ENCODE results near the gene CUL4A. TPM values are rescaled to one million over a fixed set of nuclear protein-coding genes. Genes with fewer than 3 reads are reported as not detected.

Gene CUL4A
- total and polyA plus RNA-seq, 9 of the 15 experiments (the other 6 are each of a cell fraction or from before 2014, with no cell fraction given): 21.1 to 92.0 (median 63.2) TPM

DNA sequence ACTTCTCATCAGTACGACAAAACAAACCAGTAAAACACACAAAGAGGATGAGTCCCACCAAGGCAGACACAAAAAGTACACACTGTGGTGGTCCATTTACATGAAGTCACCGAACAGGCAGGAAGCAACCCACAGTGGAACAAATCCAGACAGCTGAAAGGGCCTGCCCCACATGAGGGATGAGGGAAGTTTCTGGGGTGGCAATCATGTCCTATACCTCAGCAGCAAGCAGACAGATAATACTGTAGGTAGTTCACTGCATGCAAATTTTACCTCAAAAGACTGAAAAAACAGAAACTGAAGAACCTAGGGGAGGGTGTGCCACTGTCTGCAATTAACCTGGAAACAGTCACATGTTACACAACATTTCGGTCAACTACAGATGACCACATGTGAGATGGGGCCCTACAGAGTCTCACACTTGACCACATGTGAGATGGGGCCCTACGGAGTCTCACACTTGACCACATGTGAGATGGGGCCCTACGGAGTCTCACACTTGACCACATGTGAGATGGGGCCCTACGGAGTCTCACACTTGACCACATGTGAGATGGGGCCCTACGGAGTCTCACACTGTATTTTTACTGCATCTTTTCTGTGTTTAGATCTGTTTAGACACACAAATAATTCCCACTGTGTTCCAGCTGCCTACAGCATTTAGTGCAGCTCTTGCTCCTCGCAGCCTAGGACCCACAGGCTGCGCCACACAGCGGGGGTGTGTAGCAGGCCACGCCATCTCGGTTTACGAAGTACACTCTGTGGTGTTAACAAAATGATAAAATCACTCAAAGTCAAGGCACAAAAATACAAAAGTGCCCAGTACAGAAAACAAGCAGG is 23.1 kb upstream of the CUL4A start:
- POLR2A ChIA-PET: interaction anchor here (1.0 kb wide), 1 partner anchor 25 kb away, joined by 3 read pairs; no protein-coding TSS in a partner anchor
- no peak for TF ChIP-seq LEF1 (IDR thresholded peaks at IDR 0.05)
- TF ChIP-seq ZNF830 (CRISPR knock-in tag; IDR thresholded peaks at IDR 0.05): no peak
- TF ChIP-seq ATF1 (CRISPR knock-in tag; IDR thresholded peaks at IDR 0.05): no peak
- TF ChIP-seq ATF1 (tag; IDR thresholded peaks at IDR 0.05): no peak
- no peak for TF ChIP-seq TARDBP (IDR thresholded peaks at IDR 0.05)
- no peak for TF ChIP-seq HEY1 (CRISPR knock-in tag; IDR thresholded peaks at IDR 0.05; ENCODE audit: borderline replicate concordance)
- TF ChIP-seq ILF3 (IDR thresholded peaks at IDR 0.05; ENCODE audit: borderline replicate concordance): no peak
- no peak for TF ChIP-seq ETV6 (IDR thresholded peaks at IDR 0.05; ENCODE audit: borderline replicate concordance in 1 of 2, low read depth in 2 of 2, low read length in 1 of 2)
- no peak for TF ChIP-seq ETV6 (CRISPR knock-in tag; IDR thresholded peaks at IDR 0.05; ENCODE audit: borderline replicate concordance)
- TF ChIP-seq, protein P1, sequence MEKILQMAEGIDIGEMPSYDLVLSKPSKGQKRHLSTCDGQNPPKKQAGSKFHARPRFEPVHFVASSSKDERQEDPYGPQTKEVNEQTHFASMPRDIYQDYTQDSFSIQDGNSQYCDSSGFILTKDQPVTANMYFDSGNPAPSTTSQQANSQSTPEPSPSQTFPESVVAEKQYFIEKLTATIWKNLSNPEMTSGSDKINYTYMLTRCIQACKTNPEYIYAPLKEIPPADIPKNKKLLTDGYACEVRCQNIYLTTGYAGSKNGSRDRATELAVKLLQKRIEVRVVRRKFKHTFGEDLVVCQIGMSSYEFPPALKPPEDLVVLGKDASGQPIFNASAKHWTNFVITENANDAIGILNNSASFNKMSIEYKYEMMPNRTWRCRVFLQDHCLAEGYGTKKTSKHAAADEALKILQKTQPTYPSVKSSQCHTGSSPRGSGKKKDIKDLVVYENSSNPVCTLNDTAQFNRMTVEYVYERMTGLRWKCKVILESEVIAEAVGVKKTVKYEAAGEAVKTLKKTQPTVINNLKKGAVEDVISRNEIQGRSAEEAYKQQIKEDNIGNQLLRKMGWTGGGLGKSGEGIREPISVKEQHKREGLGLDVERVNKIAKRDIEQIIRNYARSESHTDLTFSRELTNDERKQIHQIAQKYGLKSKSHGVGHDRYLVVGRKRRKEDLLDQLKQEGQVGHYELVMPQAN (IDR thresholded peaks at IDR 0.05; ENCODE audit: borderline replicate concordance): no peak
- TF ChIP-seq NR3C1 (CRISPR knock-in tag; IDR thresholded peaks at IDR 0.05): no peak
- TF ChIP-seq MCM5 (IDR thresholded peaks at IDR 0.05; ENCODE audit: low read depth): no peak
- no peak for TF ChIP-seq ZNF707 (CRISPR knock-in tag; conservative IDR thresholded peaks at IDR 0.05)
- TF ChIP-seq ZNF197 (CRISPR knock-in tag; IDR thresholded peaks at IDR 0.05; ENCODE audit: low read depth): no peak
- TF ChIP-seq OTX1 (CRISPR knock-in tag; IDR thresholded peaks at IDR 0.05): no peak
- TF ChIP-seq ZNF134 (CRISPR knock-in tag; conservative IDR thresholded peaks at IDR 0.05): no peak

More for the DNA sequence above, 23.1 kb upstream of the CUL4A start:
- FAIRE-seq (no peak), DNase-seq (ENCODE audit: extremely low read depth in 1 of 4, low spot score in 3 of 4) (no peak), ATAC-seq (no peak)
- in situ Hi-C loops (cut with MboI) (no loop called here), intact Hi-C loops (cut with micrococcal nuclease) (no loop called here)
- H3K36me3 ChIP-seq (ENCODE audit: control insufficient read depth, insufficient read depth, low read length): peaks cover 88% of the 10 kb centered on the region
- H3K27me3 ChIP-seq (ENCODE audit: control insufficient read depth in 2 of 2, insufficient read depth in 2 of 2, low read length in 2 of 2): no peaks in the 10 kb centered on the region
- H3K9me1 ChIP-seq (ENCODE audit: control insufficient read depth, insufficient read depth, low read length): peaks cover 3% of the 10 kb centered on the region
- no peak overlapping the region for H3K27ac ChIP-seq (ENCODE audit: extremely low read depth, low read depth, low read length)
- 89% methylated on average over 10 of the region's 13 CpGs for WGBS (ENCODE audit: insufficient coverage, low coverage, missing lambda C conversion rate)
- H3K9ac ChIP-seq (ENCODE audit: insufficient read depth in 1 of 2, low read depth in 2 of 2, low read length in 2 of 2): no peak overlapping the region
- CTCF ChIA-PET (ENCODE audit: low intra/inter-chr PET ratio): no interaction called here
- BruUV-seq (replicated peaks): no TSS peak
- peaks cover 0 to 3% of the 10 kb centered on the region in 2 experiments; a peak in 1 of 5 replicates for H3K4me1 ChIP-seq (replicated peaks in 1 of 2; ENCODE audit: control insufficient read depth in 2 of 2, insufficient read depth in 2 of 2, low read length in 2 of 2)
- H2AFZ ChIP-seq (ENCODE audit: low read depth, low read length): no peak overlapping the region
- no peaks in the 10 kb centered on the region for H3K9me3 ChIP-seq (replicated peaks; ENCODE audit: control insufficient read depth, insufficient read depth, low read depth, low read length)
- peaks cover 4% of the 10 kb centered on the region; the same call in 1 of the 2 replicates for H4K20me1 ChIP-seq (replicated peaks; ENCODE audit: control insufficient read depth, insufficient read depth, low read length)
- H3K4me3 ChIP-seq: no peak overlapping the region
- H3K4me2 ChIP-seq (ENCODE audit: insufficient read depth, low read length): no peak overlapping the region
- H3K79me2 ChIP-seq (ENCODE audit: control insufficient read depth, insufficient read depth, low read length): peaks cover 9% of the 10 kb centered on the region; the same call in 2 of the 3 replicates

All from K562 (cell line).